Activated CD8-positive, alpha-beta memory T cell treated with anti-CD3 and anti-CD28 coated beads, Interleukin-2, amount 10 ng/mL, durations not matched to agents 7 days and 5 days (primary cell): ENCODE results near the gene ZNF662. TPM values are rescaled to one million over a fixed set of nuclear protein-coding genes. Genes with fewer than 3 reads are reported as not detected.

Experiments
- ATAC-seq: fragments of 150-1000 bp; cut with Tn5 transposase; one replicate; pipeline ENCODE4 v1.10.0; 2021; ENCODE audit warnings: moderate library complexity
- CTCF ChIA-PET: fragments of 350-600 bp; sonication (Branson Sonifier 250); formaldehyde crosslinking; loops from one replicate; lab custom pipeline; 2021; ENCODE audit warnings: antibody characterized with exemption; lab: Charles Lee
- DNase-seq: peaks from one replicate; pipeline ENCODE4 v3.0.0-alpha.2; 2020
- H3K27ac Mint-ChIP-seq: one replicate; pipeline ENCODE4 v1.8.0; 2021; ENCODE audit warnings: mild to moderate bottlenecking, mixed read lengths
- H3K27me3 Mint-ChIP-seq: one replicate; pipeline ENCODE4 v1.8.0; 2021; ENCODE audit warnings: mixed read lengths
- H3K36me3 Mint-ChIP-seq: one replicate; pipeline ENCODE4 v1.8.0; 2021; ENCODE audit warnings: mild to moderate bottlenecking, mixed read lengths
- H3K4me1 Mint-ChIP-seq: one replicate; pipeline ENCODE4 v1.8.0; 2021; ENCODE audit warnings: mixed read lengths
- H3K4me3 Mint-ChIP-seq: one replicate; pipeline ENCODE4 v1.8.0; 2021; ENCODE audit warnings: mild to moderate bottlenecking, moderate library complexity, mixed read lengths
- H3K9me3 Mint-ChIP-seq: one replicate; pipeline ENCODE4 v1.8.0; 2022; ENCODE audit warnings: low read depth, mixed read lengths
- total RNA-seq, 2 experiments: library from RNA; stranded (reverse); gene quantifications; one replicate each; pipeline ENCODE4 v1.2.3, GENCODE V29; 2021

ZNF662 gene
- total RNA-seq, 2 experiments from 2014 or later, result 0.47 TPM; not detected in 1

- no peak overlapping the region for H3K4me3 Mint-ChIP-seq
- no peaks in the 10 kb centered on the region for H3K9me3 Mint-ChIP-seq
- no peaks in the 10 kb centered on the region for H3K27me3 Mint-ChIP-seq
- ATAC-seq, result no peak
- DNase-seq, result no peak
- CTCF ChIA-PET, result no interaction called here
- no peaks in the 10 kb centered on the region for H3K36me3 Mint-ChIP-seq
- H3K4me1 Mint-ChIP-seq, result peaks cover 7% of the 10 kb centered on the region
- H3K27ac Mint-ChIP-seq, result no peak overlapping the region
Observed at GRCh38 chr3:42934910-42935309, 29.0 kb downstream of the ZNF662 start.

GRCh38 chr3:42935472-42935871, 29.5 kb downstream of the ZNF662 start:
- DNase-seq (no peak), ATAC-seq (no peak)
- CTCF ChIA-PET, result no interaction called here
- no peak overlapping the region for H3K27ac Mint-ChIP-seq
- H3K27me3 Mint-ChIP-seq, result no peaks in the 10 kb centered on the region
- peaks cover 7% of the 10 kb centered on the region for H3K4me1 Mint-ChIP-seq
- H3K4me3 Mint-ChIP-seq, result no peak overlapping the region
- no peaks in the 10 kb centered on the region for H3K36me3 Mint-ChIP-seq
- no peaks in the 10 kb centered on the region for H3K9me3 Mint-ChIP-seq

- no peak overlapping the region for H3K27ac Mint-ChIP-seq
- ATAC-seq, result no peak
Observed at GRCh38 chr3:42936157-42936981, 30.4 kb downstream of the ZNF662 start.

DNA sequence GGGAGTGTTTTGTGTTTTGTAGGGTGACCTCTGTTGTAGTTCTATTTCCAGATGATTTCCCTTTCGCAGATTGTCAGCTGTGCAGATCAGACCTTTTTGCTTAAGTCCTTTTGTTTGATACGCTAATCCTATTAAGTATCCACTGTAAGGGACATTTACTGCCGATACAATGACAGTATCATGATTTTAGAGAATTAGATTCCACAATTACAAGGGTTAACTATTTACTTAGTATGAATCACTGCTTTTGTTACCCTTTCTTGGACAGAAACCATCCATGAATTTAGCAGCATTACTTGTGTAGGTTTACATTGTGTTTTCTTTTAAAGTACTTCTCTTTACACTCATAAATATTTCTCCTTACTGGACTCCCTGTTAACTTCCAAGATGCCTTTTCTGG, 31.4 kb downstream of the ZNF662 start:
- ATAC-seq (no peak), DNase-seq (no peak)
- Mint-ChIP-seq H3K9me3 (no peaks in the 10 kb centered on the region), H3K27ac (no peak overlapping the region), H3K36me3 (no peaks in the 10 kb centered on the region), H3K4me1 (peaks cover 7% of the 10 kb centered on the region), H3K4me3 (no peak overlapping the region), H3K27me3 (no peaks in the 10 kb centered on the region)
- CTCF ChIA-PET, result no interaction called here

More at GRCh38 chr3:42936157-42936981, 30.4 kb downstream of the ZNF662 start:
- CTCF ChIA-PET, result no interaction called here
- H3K4me1 Mint-ChIP-seq, result peaks cover 7% of the 10 kb centered on the region
- H3K27me3 Mint-ChIP-seq, result no peaks in the 10 kb centered on the region
- H3K9me3 Mint-ChIP-seq, result no peaks in the 10 kb centered on the region
- DNase-seq, result no peak
- H3K36me3 Mint-ChIP-seq, result no peaks in the 10 kb centered on the region
- H3K4me3 Mint-ChIP-seq, result no peak overlapping the region

- Mint-ChIP-seq H3K4me1 (peaks cover 13% of the 10 kb centered on the region), H3K9me3 (no peaks in the 10 kb centered on the region), H3K27ac (no peak overlapping the region), H3K27me3 (no peaks in the 10 kb centered on the region), H3K36me3 (peaks cover 3% of the 10 kb centered on the region), H3K4me3 (no peak overlapping the region)
- no peak for DNase-seq
- CTCF ChIA-PET, result no interaction called here
- ATAC-seq, result no peak
Observed at GRCh38 chr3:42942693-42943092, 36.8 kb downstream of the ZNF662 start.

DNA sequence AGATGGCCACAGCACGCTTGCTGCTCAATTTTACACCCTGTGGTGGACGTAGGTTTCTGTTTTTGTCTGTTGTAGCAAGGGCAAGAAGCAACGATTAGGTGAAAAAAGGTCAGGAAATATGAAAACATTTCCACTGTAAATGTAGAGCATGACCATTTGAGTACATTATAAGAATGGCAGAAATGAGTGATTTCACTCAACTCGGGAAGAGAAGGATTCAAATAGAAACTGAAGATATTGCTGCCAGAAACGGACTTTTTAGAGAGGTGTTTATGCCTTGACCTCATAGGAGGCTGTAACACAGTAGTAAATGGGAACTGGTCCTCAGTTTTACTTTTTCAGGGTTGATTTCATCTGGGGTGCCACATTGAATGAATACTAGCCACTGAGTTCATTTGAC, 40.1 kb downstream of the ZNF662 start:
- Mint-ChIP-seq H3K27ac (peak overlapping the region; percentile 71), H3K36me3 (peaks cover 3% of the 10 kb centered on the region), H3K9me3 (no peaks in the 10 kb centered on the region), H3K4me3 (peak overlapping the region; percentile 42), H3K27me3 (no peaks in the 10 kb centered on the region), H3K4me1 (peaks cover 13% of the 10 kb centered on the region)
- CTCF ChIA-PET, result no interaction called here
- ATAC-seq (peak; percentile 73), DNase-seq (no peak)

GRCh38 chr3:42957573-42957972, 51.6 kb downstream of the ZNF662 start:
- no peak overlapping the region for H3K4me3 Mint-ChIP-seq
- ATAC-seq (no peak), DNase-seq (no peak)
- no peaks in the 10 kb centered on the region for H3K36me3 Mint-ChIP-seq
- peaks cover 3% of the 10 kb centered on the region for H3K9me3 Mint-ChIP-seq
- H3K4me1 Mint-ChIP-seq, result no peaks in the 10 kb centered on the region
- H3K27ac Mint-ChIP-seq, result no peak overlapping the region
- CTCF ChIA-PET, result no interaction called here
- peaks cover 10% of the 10 kb centered on the region for H3K27me3 Mint-ChIP-seq

DNA sequence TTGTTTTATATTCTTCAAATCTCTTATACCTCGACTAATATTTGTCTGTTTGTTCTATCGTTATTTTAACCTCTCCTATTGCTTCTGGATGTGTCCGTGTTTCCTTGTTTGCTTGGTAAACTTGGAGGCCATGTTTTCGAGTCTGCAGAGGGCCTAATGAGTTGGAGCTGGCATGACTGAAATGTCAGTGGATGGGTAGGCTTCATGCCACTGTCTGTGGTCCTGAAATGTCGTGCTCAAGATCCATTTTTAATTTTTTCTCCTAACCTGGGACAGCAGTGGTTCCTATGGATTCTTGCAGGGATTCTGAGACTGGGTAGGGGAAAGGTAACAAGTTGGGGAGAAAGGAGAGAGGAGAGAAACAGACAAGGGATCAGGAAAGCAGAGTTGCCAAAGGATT, 54.3 kb downstream of the ZNF662 start:
- no peak overlapping the region for H3K27ac Mint-ChIP-seq

DNA sequence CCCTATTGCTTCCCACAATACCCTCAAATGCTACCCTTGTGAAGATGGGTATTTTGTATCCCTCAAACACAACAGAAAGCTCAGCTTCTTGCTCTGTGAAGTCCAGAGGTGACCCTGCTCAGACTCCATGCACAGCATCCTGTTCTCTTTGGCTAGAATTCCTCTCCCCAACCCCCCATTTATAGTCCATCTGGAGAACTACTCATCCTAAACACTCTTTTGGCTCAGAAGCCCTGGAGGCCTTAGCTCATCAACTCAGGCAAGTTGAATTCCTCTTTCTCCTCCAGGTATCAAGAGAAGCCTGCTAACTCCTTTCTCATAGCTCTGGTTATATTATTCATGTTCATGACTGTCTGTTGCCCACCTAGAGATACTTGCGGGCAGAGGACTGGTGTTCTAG, 54.8 kb downstream of the ZNF662 start:
- no peak overlapping the region for H3K4me3 Mint-ChIP-seq
- peaks cover 22% of the 10 kb centered on the region for H3K27me3 Mint-ChIP-seq
- H3K36me3 Mint-ChIP-seq, result no peaks in the 10 kb centered on the region
- no peak for ATAC-seq
- CTCF ChIA-PET, result interaction anchor here (0.6 to 2.2 kb wide), 5 partner anchors 38 to 1238 kb away, joined by 3 to 8 read pairs (median 4); no protein-coding TSS in a partner anchor
- no peaks in the 10 kb centered on the region for H3K4me1 Mint-ChIP-seq
- peaks cover 3% of the 10 kb centered on the region for H3K9me3 Mint-ChIP-seq
- no peak for DNase-seq
- no peak overlapping the region for H3K27ac Mint-ChIP-seq

More for the DNA sequence above, 54.3 kb downstream of the ZNF662 start:
- H3K4me1 Mint-ChIP-seq, result no peaks in the 10 kb centered on the region
- H3K27me3 Mint-ChIP-seq, result peaks cover 21% of the 10 kb centered on the region
- no peaks in the 10 kb centered on the region for H3K36me3 Mint-ChIP-seq
- DNase-seq (no peak), ATAC-seq (no peak)
- no peak overlapping the region for H3K4me3 Mint-ChIP-seq
- H3K9me3 Mint-ChIP-seq, result peaks cover 3% of the 10 kb centered on the region
- CTCF ChIA-PET, result no interaction called here

- CTCF ChIA-PET, result interaction anchor here (0.7 to 2.2 kb wide), 14 partner anchors 12 to 541 kb away, joined by 3 to 8 read pairs (median 4); no protein-coding TSS in a partner anchor
- no peak overlapping the region for H3K27ac Mint-ChIP-seq
- no peaks in the 10 kb centered on the region for H3K4me1 Mint-ChIP-seq
- DNase-seq, result no peak
- H3K9me3 Mint-ChIP-seq, result no peaks in the 10 kb centered on the region
- H3K4me3 Mint-ChIP-seq, result no peak overlapping the region
- ATAC-seq, result no peak
- no peaks in the 10 kb centered on the region for H3K36me3 Mint-ChIP-seq
- H3K27me3 Mint-ChIP-seq, result peaks cover 22% of the 10 kb centered on the region
Observed at GRCh38 chr3:42961633-42962032, 55.7 kb downstream of the ZNF662 start.

- no peak overlapping the region for H3K4me3 Mint-ChIP-seq
- H3K36me3 Mint-ChIP-seq, result no peaks in the 10 kb centered on the region
- no peak overlapping the region for H3K27ac Mint-ChIP-seq
- ATAC-seq (no peak), DNase-seq (no peak)
- CTCF ChIA-PET, result interaction anchor here (1.0 to 1.9 kb wide), 2 partner anchors 199 to 539 kb away, joined by 3 to 6 read pairs; no protein-coding TSS in a partner anchor
- H3K27me3 Mint-ChIP-seq, result peaks cover 21% of the 10 kb centered on the region
- no peaks in the 10 kb centered on the region for H3K4me1 Mint-ChIP-seq
- H3K9me3 Mint-ChIP-seq, result no peaks in the 10 kb centered on the region
Observed at GRCh38 chr3:42963269-42963668, 57.3 kb downstream of the ZNF662 start.

GRCh38 chr3:42964266-42964665, 58.3 kb downstream of the ZNF662 start:
- Mint-ChIP-seq H3K27ac (no peak overlapping the region), H3K27me3 (peaks cover 20% of the 10 kb centered on the region), H3K4me1 (no peaks in the 10 kb centered on the region), H3K9me3 (no peaks in the 10 kb centered on the region), H3K36me3 (no peaks in the 10 kb centered on the region), H3K4me3 (no peak overlapping the region)
- DNase-seq (no peak), ATAC-seq (no peak)
- CTCF ChIA-PET, result interaction anchor here (0.7 kb wide), 1 partner anchor 38 kb away, joined by 3 read pairs; no protein-coding TSS in a partner anchor
